GM12892 (cell line): ENCODE measurements around the gene KCNN2.
"Not testable (repeated sequence)": the region's sequence is repeated elsewhere in the genome, so short reads cannot be mapped to it uniquely, and the experiment has no call there.

Experiments used
- DNase-seq: peaks from one replicate; pipeline ENCODE4 v3.0.0; 2011; ENCODE audit not compliant: insufficient read length
- FAIRE-seq: peaks from 2 replicates; lab custom pipeline; 2011; peaks lifted over from hg19 to GRCh38; lab: Jason Lieb, UNC
- POLR2A ChIP-seq: IDR thresholded peaks from 2 replicates; pipeline ENCODE4 v1.6.1; 2011; ENCODE audit warnings: low read depth, low read length, control low read depth
- POLR2AphosphoS5 ChIP-seq: IDR thresholded peaks from 2 replicates; pipeline ENCODE4 v1.6.1; 2011; ENCODE audit warnings: low read depth, low read length, control low read depth
- TAF1 ChIP-seq: IDR thresholded peaks from 2 replicates; pipeline ENCODE4 v1.6.1; 2011; ENCODE audit warnings: low read depth, mild to moderate bottlenecking, control low read depth, low read length, borderline replicate concordance

The KCNN2 gene

GRCh38 chr5:114408847-114409246 is 47.0 kb downstream of the KCNN2 start:
- DNase-seq (no peak), FAIRE-seq (no peak)
- no peak for TF ChIP-seq POLR2AphosphoS5
- TF ChIP-seq POLR2A: no peak
- TF ChIP-seq TAF1: no peak

GRCh38 chr5:114411380-114411931 is 49.6 kb downstream of the KCNN2 start:
- DNase-seq: no peak
- no peak for TF ChIP-seq TAF1
- no peak for TF ChIP-seq POLR2AphosphoS5
- TF ChIP-seq POLR2A: no peak
- no peak for FAIRE-seq

GRCh38 chr5:114412510-114413171 is 50.8 kb downstream of the KCNN2 start:
- no peak for DNase-seq
- no peak for FAIRE-seq
- TF ChIP-seq POLR2AphosphoS5 (no peak), POLR2A (no peak), TAF1 (no peak)

GRCh38 chr5:114415760-114416159 is 53.9 kb downstream of the KCNN2 start:
- FAIRE-seq: no peak

GRCh38 chr5:114416254-114416653 is 54.4 kb downstream of the KCNN2 start:
- TF ChIP-seq TAF1 (no peak), POLR2AphosphoS5 (no peak), POLR2A (no peak)
- DNase-seq (no peak), FAIRE-seq (no peak)

More at GRCh38 chr5:114415760-114416159, 53.9 kb downstream of the KCNN2 start:
- TF ChIP-seq POLR2A: no peak
- no peak for TF ChIP-seq TAF1
- no peak for TF ChIP-seq POLR2AphosphoS5
- no peak for DNase-seq

GRCh38 chr5:114417519-114417918 is 55.6 kb downstream of the KCNN2 start:
- DNase-seq (no peak), FAIRE-seq (peak; percentile 9)
- no peak for TF ChIP-seq POLR2AphosphoS5
- no peak for TF ChIP-seq TAF1
- TF ChIP-seq POLR2A: no peak

GRCh38 chr5:114418176-114419066 is 56.6 kb downstream of the KCNN2 start:
- no peak for DNase-seq
- no peak for TF ChIP-seq POLR2AphosphoS5
- TF ChIP-seq TAF1: no peak
- no peak for TF ChIP-seq POLR2A
- no peak for FAIRE-seq

GRCh38 chr5:114419067-114419388 is 57.2 kb downstream of the KCNN2 start:
- TF ChIP-seq POLR2AphosphoS5: no peak
- TF ChIP-seq TAF1: no peak
- TF ChIP-seq POLR2A: no peak
- FAIRE-seq (no peak), DNase-seq (no peak)

- DNase-seq: no peak
- TF ChIP-seq POLR2AphosphoS5: no peak
- no peak for TF ChIP-seq POLR2A
- no peak for TF ChIP-seq TAF1
- FAIRE-seq: no peak
These were observed 58.1 kb downstream of the KCNN2 start for GRCh38 chr5:114419959-114420358.

- DNase-seq: no peak
- no peak for FAIRE-seq
- TF ChIP-seq POLR2AphosphoS5 (no peak), POLR2A (no peak), TAF1 (no peak)
These were observed 65.3 kb downstream of the KCNN2 start for GRCh38 chr5:114427204-114427603.

- DNase-seq (no peak), FAIRE-seq (peak; percentile 54)
- TF ChIP-seq POLR2AphosphoS5 (no peak), TAF1 (no peak), POLR2A (no peak)
These were observed 68.7 kb downstream of the KCNN2 start for GRCh38 chr5:114430532-114430931.

- not testable (repeated sequence) for DNase-seq, FAIRE-seq
These were observed 70.8 kb downstream of the KCNN2 start for GRCh38 chr5:114432684-114433083.
